ENCODE results near the gene INPP5D. TPM values are rescaled to one million over a fixed set of nuclear protein-coding genes. Genes with fewer than 3 reads are reported as not detected.

Gene INPP5D
- total RNA-seq, 1 donor from 2014 or later = 4.9 TPM

- Histone ChIP-seq H3K4me1 (no peaks in the 10 kb centered on the region), H3K4me3 (no peak overlapping the region), H3K27ac (replicated peaks) (no peak overlapping the region), H3K27me3 (ENCODE audit: low read depth) (no peaks in the 10 kb centered on the region), H3K36me3 (no peaks in the 10 kb centered on the region), H3K9me3 (replicated peaks) (no peaks in the 10 kb centered on the region)
- no peak for TF ChIP-seq CTCF (IDR thresholded peaks at IDR 0.05; ENCODE audit: borderline replicate concordance)
- DNase-seq = no peak
- intact Hi-C loops (cut with micrococcal nuclease) = no loop called here
Observed at GRCh38 chr2:233217892-233218377, 157.8 kb downstream of the INPP5D start.

GRCh38 chr2:233218836-233219235 lies 158.7 kb downstream of the INPP5D start:
- Histone ChIP-seq H3K36me3 (no peaks in the 10 kb centered on the region), H3K4me3 (no peak overlapping the region), H3K4me1 (no peaks in the 10 kb centered on the region), H3K9me3 (replicated peaks) (no peaks in the 10 kb centered on the region), H3K27ac (replicated peaks) (no peak overlapping the region), H3K27me3 (ENCODE audit: low read depth) (no peaks in the 10 kb centered on the region)
- intact Hi-C loops (cut with micrococcal nuclease) = no loop called here
- no peak for TF ChIP-seq CTCF (IDR thresholded peaks at IDR 0.05; ENCODE audit: borderline replicate concordance)
- DNase-seq = no peak

- no peaks in the 10 kb centered on the region for H3K4me1 ChIP-seq
- no peaks in the 10 kb centered on the region for H3K27me3 ChIP-seq (ENCODE audit: low read depth)
- H3K36me3 ChIP-seq = no peaks in the 10 kb centered on the region
- TF ChIP-seq CTCF (IDR thresholded peaks at IDR 0.05; ENCODE audit: borderline replicate concordance) = no peak
- intact Hi-C loops (cut with micrococcal nuclease) = no loop called here
- DNase-seq = no peak
- no peak overlapping the region for H3K27ac ChIP-seq (replicated peaks)
- no peak overlapping the region for H3K4me3 ChIP-seq
- H3K9me3 ChIP-seq (replicated peaks) = no peaks in the 10 kb centered on the region
Observed at GRCh38 chr2:233219848-233220247, 159.7 kb downstream of the INPP5D start.

DNA sequence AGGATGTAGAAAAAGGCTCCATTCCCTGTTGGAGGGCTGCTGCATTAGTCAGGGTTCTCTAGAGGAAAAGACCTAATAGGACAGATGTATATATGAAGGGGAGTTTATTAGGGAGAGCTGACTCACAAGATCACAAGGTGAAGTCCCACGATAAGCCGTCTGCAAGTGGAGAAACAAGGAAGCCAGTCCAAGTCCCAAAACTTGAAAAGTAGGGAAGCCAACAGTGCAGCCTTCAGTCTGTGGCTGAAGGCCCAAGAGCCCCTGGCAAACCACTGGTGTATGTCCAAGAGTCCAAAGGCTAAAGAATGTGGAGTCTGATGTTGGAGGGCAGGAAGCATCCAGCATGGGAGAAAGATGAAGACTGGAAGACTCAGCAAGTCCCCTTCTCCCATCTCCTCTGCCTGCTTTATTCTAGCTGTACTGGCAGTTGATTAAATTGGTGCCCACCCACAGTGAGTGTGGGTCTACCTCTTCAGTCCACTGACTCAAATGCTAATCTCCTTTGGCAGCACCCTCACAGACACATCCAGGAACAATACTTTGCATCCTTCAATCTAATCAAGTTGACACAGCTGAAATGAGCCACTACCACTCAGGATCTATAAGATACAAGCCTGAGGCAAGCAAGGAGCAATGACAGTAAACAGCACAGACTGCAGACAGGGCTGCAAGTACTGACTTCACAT lies 161.4 kb downstream of the INPP5D start:
- Histone ChIP-seq H3K27ac (replicated peaks) (no peak overlapping the region), H3K4me3 (no peak overlapping the region), H3K4me1 (no peaks in the 10 kb centered on the region), H3K9me3 (replicated peaks) (no peaks in the 10 kb centered on the region), H3K27me3 (ENCODE audit: low read depth) (peaks cover 10% of the 10 kb centered on the region), H3K36me3 (no peaks in the 10 kb centered on the region)
- intact Hi-C loops (cut with micrococcal nuclease) = no loop called here
- DNase-seq = no peak
- TF ChIP-seq CTCF (IDR thresholded peaks at IDR 0.05; ENCODE audit: borderline replicate concordance) = no peak

GRCh38 chr2:233223059-233223894 lies 163.1 kb downstream of the INPP5D start:
- H3K36me3 ChIP-seq = no peaks in the 10 kb centered on the region
- intact Hi-C loops (cut with micrococcal nuclease) = no loop called here
- no peak for TF ChIP-seq CTCF (IDR thresholded peaks at IDR 0.05; ENCODE audit: borderline replicate concordance)
- no peaks in the 10 kb centered on the region for H3K4me1 ChIP-seq
- H3K9me3 ChIP-seq (replicated peaks) = no peaks in the 10 kb centered on the region
- DNase-seq = no peak
- peaks cover 14% of the 10 kb centered on the region for H3K27me3 ChIP-seq (ENCODE audit: low read depth)
- no peak overlapping the region for H3K27ac ChIP-seq (replicated peaks)
- H3K4me3 ChIP-seq = no peak overlapping the region
